Subcutaneous abdominal adipose tissue (tissue), 5 donors: ENCODE measurements around the gene ZNF557.

Experiments
- H3K27ac ChIP-seq: one replicate; pipeline ENCODE4 v1.7.0; 2013; ENCODE audit warnings: low read depth, mild to moderate bottlenecking, inconsistent platforms, low read length, moderate library complexity
- H3K27me3 ChIP-seq, 5 donors: one replicate each; pipeline ENCODE4 v1.7.0; 2013; ENCODE audit warnings: low read length in 5 of 5, inconsistent platforms in 1 of 5; ENCODE audit not compliant: control insufficient read depth in 5 of 5, insufficient read depth in 4 of 5
- H3K36me3 ChIP-seq, 5 donors: one replicate each; pipeline ENCODE4 v1.7.0; 2013; ENCODE audit warnings: low read length in 5 of 5; ENCODE audit not compliant: control insufficient read depth in 5 of 5, insufficient read depth in 5 of 5
- H3K4me1 ChIP-seq, 5 donors: one replicate each; pipeline ENCODE4 v1.7.0; 2013; ENCODE audit warnings: low read length in 5 of 5, mild to moderate bottlenecking in 3 of 5, moderate library complexity in 1 of 5; ENCODE audit not compliant: control insufficient read depth in 5 of 5, insufficient read depth in 5 of 5
- H3K4me3 ChIP-seq, 5 donors: one replicate each; pipeline ENCODE4 v1.7.0; 2013; ENCODE audit warnings: low read length in 5 of 5, low read depth in 1 of 5
- H3K9ac ChIP-seq, 5 donors: one replicate each; pipeline ENCODE4 v1.7.0; 2013; ENCODE audit warnings: low read length in 5 of 5, mild to moderate bottlenecking in 4 of 5, moderate library complexity in 3 of 5
- H3K9me3 ChIP-seq, 5 donors: one replicate each; pipeline ENCODE4 v1.7.0; 2013; ENCODE audit warnings: low read length in 5 of 5; ENCODE audit not compliant: control insufficient read depth in 5 of 5
- donor health status: healthy.
- donor health status: healthy.
- donor health status: healthy.
- donor health status: healthy.
- donor health status: healthy.

The ZNF557 gene

DNA sequence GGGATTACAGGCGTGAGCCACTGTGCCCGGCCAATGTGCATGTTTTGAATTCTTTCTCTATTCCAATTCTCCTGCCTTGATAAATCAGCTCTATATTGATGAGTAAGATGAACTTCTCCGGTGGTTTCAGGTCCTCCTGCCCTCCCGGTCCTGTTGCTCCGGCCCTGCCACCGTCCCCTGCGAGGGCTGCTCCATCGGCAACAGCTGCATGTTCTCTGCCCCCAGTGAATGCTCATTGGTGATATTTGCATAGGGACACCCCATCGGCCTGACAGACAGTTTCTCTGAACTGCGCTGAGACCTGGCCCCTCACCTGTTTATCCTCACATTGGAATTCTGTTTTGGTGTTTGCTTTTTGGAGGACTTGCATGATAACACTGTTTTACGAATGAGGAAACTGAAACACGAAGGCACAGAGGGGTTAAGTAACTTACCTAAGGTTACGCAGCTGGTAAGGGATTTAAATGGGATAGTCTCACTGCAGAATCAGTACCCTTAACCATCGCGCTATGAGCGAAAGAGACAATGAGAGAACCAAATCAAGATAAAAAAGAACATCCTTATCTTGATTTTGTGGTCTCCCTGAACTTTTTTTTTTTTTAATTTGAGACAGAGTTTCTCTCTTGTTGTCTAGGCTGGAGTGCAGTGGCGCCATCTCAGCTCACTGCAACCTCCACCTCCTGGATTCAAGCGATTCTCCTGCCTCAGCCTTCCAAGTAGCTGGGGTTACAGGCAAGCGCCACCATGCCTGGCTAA lies 32.2 kb downstream of the ZNF557 start:
- H3K4me1 ChIP-seq, result peaks cover 0 to 19% (median 10%) of the 10 kb centered on the region in 5 donors
- no peak overlapping the region for H3K27ac ChIP-seq
- H3K4me3 ChIP-seq, result no peak overlapping the region
- H3K27me3 ChIP-seq, result peaks cover 0 to 3% (median 0%) of the 10 kb centered on the region in 5 donors
- no peaks in the 10 kb centered on the region for H3K36me3 ChIP-seq
- no peak overlapping the region for H3K9ac ChIP-seq
- H3K9me3 ChIP-seq, result peaks cover 0 to 8% (median 0%) of the 10 kb centered on the region in 5 donors

DNA sequence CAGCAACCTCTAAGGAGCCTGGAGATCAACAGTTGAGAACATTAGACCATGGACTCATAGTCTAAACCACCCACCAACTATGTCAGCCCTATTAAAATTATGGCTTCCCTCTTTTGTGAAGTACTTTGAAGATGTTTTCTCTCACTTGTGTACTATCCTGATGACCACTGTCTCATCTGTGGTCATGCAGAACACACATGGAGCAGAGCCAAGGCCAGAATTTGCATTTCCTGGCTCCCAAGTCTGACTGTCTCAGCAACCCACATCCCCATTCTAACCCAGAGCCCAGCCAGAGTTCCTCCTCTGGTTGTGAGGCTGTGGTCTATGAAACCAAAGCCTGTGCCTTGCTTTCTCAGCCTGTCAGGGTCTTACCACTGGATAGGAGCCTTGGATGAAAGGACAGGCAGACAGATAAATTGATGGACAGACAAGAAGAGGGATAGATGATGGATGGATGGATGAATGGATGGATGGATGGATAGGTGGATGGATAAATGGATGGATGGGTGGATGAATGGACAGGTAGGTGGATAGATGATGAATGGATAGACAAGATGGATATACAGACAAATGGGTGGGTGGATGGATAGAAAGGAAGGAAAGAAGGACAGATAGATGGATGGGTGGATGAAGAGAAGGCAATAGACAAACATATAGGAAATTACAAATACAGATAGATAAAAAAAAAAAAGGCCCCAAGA lies 35.4 kb downstream of the ZNF557 start:
- Histone ChIP-seq H3K9me3 (no peaks in the 10 kb centered on the region), H3K36me3 (no peaks in the 10 kb centered on the region), H3K27me3 (peaks cover 0 to 3% (median 0%) of the 10 kb centered on the region in 5 donors), H3K9ac (no peak overlapping the region), H3K4me1 (peaks cover 0 to 10% (median 3%) of the 10 kb centered on the region in 5 donors), H3K4me3 (no peak overlapping the region), H3K27ac (no peak overlapping the region)

DNA sequence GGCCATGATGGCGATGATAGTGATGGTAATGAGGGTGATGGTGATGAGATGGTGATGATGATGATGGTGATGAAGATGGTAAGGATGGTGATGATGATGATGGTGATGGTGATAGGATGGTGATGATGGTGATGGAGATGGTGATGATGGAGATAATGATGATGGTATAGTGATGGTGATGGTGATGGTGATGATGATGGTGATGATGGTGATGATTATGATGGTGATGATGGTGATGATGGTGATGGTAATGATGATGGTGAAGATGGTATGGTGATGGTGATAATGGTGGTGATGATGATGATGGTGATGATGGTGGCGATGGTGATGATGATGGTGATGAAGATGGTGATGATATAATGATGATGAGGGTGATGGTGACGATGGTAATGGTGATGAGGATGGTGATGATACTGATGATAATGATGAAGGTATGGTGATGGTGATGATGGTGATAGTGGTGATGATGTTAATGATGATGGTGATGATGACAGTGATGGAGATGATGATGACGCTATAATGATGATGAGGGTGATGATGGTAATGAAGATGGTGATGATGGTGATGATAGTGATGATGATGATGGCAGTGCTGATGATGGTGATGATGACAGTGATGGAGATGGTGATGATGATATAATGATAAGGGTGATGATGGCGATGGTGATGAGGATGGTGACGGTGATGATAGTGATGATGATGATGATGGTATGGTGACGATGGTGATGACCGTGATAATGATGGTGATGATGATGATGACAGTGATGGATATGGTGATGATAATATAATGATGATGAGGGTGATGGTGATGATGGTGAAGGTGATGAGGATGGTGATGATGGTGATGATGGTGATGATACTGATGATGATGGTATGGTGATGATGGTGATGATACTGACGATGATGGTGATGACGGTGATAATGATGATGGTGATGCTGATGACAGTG lies 37.5 kb downstream of the ZNF557 start:
- no peak overlapping the region for H3K4me3 ChIP-seq
- H3K9me3 ChIP-seq, result no peaks in the 10 kb centered on the region
- H3K27ac ChIP-seq, result no peak overlapping the region
- peaks cover 2 to 13% (median 6%) of the 10 kb centered on the region in 5 donors for H3K4me1 ChIP-seq
- H3K27me3 ChIP-seq, result peaks cover 0 to 3% (median 0%) of the 10 kb centered on the region in 5 donors
- no peak overlapping the region for H3K9ac ChIP-seq
- H3K36me3 ChIP-seq, result no peaks in the 10 kb centered on the region

DNA sequence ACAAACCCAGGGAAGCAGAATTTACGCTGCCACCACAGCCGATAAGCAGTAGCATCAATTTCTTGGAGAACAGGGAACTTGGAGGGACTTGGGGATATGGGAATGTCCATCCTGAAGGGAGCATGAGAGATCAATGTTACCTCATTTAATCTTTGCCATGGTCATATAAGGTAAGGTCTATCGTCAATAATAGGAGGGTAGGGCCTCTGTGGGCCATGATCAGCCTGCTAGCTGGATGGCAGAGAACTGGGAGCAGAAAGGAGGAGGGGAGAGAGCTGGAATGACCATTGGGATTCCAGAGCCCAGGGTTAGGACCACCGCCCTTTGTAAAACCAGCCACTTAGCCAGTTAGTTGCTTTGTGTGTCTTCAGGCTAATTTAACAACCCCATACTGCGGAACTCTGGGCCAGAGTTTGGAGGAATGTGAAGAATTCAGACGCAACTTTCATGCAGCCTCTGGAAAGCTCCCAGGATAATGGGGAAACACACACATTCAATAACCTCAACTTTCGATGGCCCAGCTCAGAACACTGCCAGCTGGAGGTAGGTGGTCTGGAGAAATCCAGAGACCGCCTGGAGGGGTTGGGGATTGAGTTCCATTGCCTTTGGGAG lies 40.3 kb downstream of the ZNF557 start:
- peak overlapping the region in 1 of 5 donors; percentile 28 for H3K9ac ChIP-seq
- H3K9me3 ChIP-seq, result no peaks in the 10 kb centered on the region
- H3K36me3 ChIP-seq, result peaks cover 0 to 2% (median 0%) of the 10 kb centered on the region in 5 donors
- H3K4me3 ChIP-seq, result no peak overlapping the region
- H3K4me1 ChIP-seq, result peaks cover 2 to 10% (median 6%) of the 10 kb centered on the region in 5 donors
- H3K27ac ChIP-seq, result no peak overlapping the region
- H3K27me3 ChIP-seq, result no peaks in the 10 kb centered on the region

DNA sequence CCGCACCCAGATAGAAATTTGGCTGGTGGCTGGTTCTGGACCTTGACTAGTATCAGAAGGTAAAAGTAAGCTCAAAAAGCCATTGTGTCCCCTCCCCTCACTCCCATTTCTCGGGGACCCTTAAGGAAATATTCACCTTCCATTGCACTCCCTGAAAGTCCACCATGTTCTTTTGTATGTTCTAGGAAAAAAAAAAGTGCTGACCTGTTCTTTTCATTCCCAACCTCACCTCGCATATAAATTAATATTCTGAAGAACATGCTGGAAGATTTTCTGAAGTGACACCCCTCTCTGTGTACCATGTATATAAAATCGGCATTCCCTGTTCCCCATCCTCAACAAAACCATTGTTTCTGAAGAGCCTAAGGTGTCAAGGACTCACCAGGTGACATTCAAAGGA lies 43.2 kb downstream of the ZNF557 start:
- Histone ChIP-seq H3K4me1 (peaks cover 2 to 8% (median 6%) of the 10 kb centered on the region in 5 donors), H3K36me3 (peaks cover 4 to 26% (median 18%) of the 10 kb centered on the region in 5 donors)

DNA sequence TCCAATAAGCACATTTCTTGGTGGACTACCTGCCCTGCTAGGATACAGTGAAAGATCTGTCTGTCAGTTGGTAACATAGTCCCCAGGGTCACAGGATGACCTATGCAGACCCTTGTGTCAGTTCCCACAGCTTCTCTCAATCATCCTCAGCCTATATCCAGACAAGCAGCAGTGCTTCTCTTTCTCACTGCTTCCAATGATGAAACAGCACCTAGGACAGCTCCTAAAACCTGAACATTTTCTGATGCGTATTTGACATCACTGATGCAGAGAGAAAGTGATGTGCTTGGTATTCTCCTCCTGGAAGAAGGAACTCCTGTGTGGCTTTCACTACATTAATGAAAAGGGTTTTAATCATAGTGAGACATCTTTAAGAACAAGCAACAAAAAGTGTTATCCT lies 43.7 kb downstream of the ZNF557 start:
- Histone ChIP-seq H3K27me3 (no peaks in the 10 kb centered on the region), H3K9ac (no peak overlapping the region), H3K4me3 (no peak overlapping the region), H3K27ac (no peak overlapping the region), H3K9me3 (no peaks in the 10 kb centered on the region), H3K36me3 (peaks cover 4 to 32% (median 22%) of the 10 kb centered on the region in 5 donors), H3K4me1 (peaks cover 2 to 8% (median 6%) of the 10 kb centered on the region in 5 donors)

More for the DNA sequence above, 43.2 kb downstream of the ZNF557 start:
- H3K27ac ChIP-seq, result no peak overlapping the region
- no peaks in the 10 kb centered on the region for H3K9me3 ChIP-seq
- H3K4me3 ChIP-seq, result no peak overlapping the region
- H3K27me3 ChIP-seq, result no peaks in the 10 kb centered on the region
- no peak overlapping the region for H3K9ac ChIP-seq

DNA sequence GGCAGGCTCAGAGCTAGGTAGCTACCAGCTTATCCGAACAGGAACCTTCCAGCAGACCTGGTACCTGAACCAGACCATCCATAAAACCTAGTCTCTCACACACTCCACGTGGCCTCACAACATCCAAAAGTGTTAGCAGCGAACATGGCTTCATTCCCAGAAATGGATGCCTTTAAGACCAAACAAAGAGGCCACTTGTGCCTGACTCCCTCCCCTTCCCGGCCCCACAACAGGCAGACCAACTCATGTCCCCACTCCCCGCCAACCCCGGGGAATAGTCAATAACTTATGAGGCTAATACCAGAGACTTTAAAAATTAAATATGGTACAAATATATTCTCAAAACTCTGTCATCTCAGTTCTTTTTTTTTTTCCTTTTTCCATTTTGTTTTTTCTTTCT lies 46.2 kb downstream of the ZNF557 start:
- H3K27me3 ChIP-seq, result no peaks in the 10 kb centered on the region
- H3K4me3 ChIP-seq, result no peak overlapping the region
- no peak overlapping the region for H3K27ac ChIP-seq
- no peak overlapping the region for H3K9ac ChIP-seq
- H3K36me3 ChIP-seq, result peaks cover 10 to 52% (median 43%) of the 10 kb centered on the region in 5 donors
- H3K9me3 ChIP-seq, result no peaks in the 10 kb centered on the region
- H3K4me1 ChIP-seq, result no peaks in the 10 kb centered on the region

DNA sequence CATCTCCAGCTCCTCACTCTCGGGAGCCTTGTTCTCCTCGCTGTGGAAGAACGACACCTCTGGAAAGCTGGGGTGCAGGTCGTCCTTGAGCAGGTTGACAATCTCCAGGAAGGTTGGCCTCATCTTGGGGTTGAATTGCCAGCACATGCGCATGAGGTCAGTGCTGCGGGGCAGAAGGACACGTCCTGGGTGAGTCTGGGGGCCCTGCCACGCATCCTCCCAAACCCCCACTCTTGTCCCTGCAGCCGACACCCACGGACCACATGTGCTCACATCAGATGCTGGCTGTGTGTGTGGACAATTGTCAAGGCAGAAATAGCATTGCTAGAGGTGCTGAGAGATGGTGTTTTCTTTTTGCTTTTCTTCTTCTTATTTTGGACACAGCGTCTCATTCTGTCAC lies 47.7 kb downstream of the ZNF557 start:
- peaks cover 10 to 67% (median 55%) of the 10 kb centered on the region in 5 donors for H3K36me3 ChIP-seq
- no peak overlapping the region for H3K4me3 ChIP-seq
- H3K27ac ChIP-seq, result no peak overlapping the region
- H3K9ac ChIP-seq, result no peak overlapping the region
- no peaks in the 10 kb centered on the region for H3K4me1 ChIP-seq
- no peaks in the 10 kb centered on the region for H3K27me3 ChIP-seq
- no peaks in the 10 kb centered on the region for H3K9me3 ChIP-seq

DNA sequence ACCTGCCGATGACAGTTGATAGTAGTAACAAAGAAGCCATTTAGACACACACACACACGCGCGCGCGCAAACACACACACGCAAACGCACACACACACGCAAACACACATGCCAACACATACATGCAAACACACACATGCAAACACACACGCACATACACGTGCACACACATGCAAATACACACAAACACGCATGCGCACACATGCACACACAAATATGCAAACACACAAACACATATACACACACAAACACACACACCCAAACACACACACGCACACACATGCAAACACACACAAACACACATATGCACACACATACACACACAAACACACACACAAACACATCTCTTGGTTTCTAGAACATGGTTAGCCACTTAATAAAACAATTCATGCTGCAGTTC lies 50.1 kb downstream of the ZNF557 start:
- H3K4me3 ChIP-seq, result no peak overlapping the region
- H3K36me3 ChIP-seq, result peaks cover 10 to 73% (median 62%) of the 10 kb centered on the region in 5 donors
- no peaks in the 10 kb centered on the region for H3K4me1 ChIP-seq
- no peaks in the 10 kb centered on the region for H3K9me3 ChIP-seq
- H3K27ac ChIP-seq, result no peak overlapping the region
- no peak overlapping the region for H3K9ac ChIP-seq
- no peaks in the 10 kb centered on the region for H3K27me3 ChIP-seq
